Fibroblast of skin of left quadriceps (primary cell): ENCODE results near the gene GRHL1.
"Not testable (repeated sequence)": the region's sequence is repeated elsewhere in the genome, so short reads cannot be mapped to it uniquely, and the experiment has no call there.

Experiments used
- DNase-seq, 2 experiments: peaks; one replicate each; pipeline ENCODE4 v3.0.0-alpha.2; 2013; ENCODE audit warnings: low read depth in 2 of 2

The GRHL1 gene

GRCh38 chr2:10026940-10027569 lies 75.6 kb downstream of the GRHL1 start:
- no peak for DNase-seq

GRCh38 chr2:10027660-10028330 lies 76.3 kb downstream of the GRHL1 start:
- no peak for DNase-seq

DNA sequence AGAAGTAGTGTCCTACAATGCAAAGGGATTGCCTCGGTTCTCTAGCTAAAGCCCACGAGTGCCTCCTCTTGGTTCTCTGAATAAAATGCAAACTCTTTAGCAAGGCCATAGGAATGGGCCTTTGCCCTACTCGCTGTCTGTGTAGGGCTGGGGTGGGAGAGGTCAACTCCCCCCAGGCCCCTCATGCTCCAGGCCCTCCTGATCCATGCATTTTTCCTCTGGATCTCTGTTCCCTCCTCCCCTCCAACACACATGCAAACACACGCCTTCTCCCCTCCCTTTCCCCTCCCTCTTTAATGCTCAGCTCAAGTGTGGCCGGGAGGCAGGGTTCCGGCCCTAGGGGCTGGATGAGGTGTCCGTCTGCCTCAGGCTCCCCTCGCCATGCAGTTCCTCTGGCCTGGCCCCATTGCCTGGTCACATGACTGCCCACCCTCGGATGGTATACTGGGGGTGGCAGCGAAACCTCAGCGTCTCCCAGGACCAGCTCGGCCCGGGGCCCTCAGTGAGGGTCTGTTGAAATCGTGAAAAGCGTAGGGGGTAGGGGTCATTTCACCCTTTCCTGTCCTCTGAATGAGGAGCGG lies 77.0 kb downstream of the GRHL1 start:
- no peak for DNase-seq

GRCh38 chr2:10028988-10029874 lies 77.7 kb downstream of the GRHL1 start:
- DNase-seq, result no peak

- DNase-seq, result no peak
Measured at GRCh38 chr2:10029875-10030223, 78.4 kb downstream of the GRHL1 start.

DNA sequence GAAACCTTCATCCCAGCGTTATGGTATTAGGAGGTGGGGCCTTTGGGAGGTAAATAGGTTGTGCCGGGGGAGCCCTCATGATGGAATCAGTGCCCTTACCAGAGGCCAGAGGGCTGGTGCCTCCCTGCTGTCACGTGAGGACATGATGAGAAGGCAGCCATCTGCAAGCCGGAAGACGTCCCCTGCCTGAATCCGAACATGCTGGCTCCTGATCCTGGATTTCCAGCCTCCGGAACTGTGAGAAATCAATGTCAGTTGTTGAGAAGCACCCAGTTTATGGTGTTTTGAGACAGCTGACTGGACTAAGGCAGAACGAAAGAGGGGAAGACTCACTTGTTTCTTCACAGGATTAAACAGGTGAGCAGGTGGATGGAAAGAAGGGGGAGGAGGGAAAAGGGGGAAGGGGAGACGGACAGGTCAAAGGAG lies 78.8 kb downstream of the GRHL1 start:
- DNase-seq, result no peak

DNA sequence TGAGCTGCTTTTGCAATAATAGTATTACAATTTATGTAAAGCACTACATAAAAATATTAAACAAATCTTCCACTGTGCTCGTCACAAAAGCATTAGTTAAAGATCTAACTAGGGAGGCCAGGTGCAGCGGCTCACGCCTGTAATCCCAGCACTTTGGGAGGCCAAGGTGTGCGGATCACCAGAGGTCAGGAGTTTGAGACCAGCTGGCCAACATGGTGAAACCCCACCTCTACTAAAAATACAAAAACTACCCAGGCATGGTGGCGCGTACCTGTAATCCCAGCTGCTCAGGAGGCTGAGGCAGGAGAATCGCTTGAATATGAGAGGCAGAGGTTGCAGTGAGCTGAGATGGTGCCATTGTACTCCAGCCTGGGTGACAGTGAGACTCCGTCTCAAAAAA lies 79.3 kb downstream of the GRHL1 start:
- DNase-seq, result not testable (repeated sequence)

DNA sequence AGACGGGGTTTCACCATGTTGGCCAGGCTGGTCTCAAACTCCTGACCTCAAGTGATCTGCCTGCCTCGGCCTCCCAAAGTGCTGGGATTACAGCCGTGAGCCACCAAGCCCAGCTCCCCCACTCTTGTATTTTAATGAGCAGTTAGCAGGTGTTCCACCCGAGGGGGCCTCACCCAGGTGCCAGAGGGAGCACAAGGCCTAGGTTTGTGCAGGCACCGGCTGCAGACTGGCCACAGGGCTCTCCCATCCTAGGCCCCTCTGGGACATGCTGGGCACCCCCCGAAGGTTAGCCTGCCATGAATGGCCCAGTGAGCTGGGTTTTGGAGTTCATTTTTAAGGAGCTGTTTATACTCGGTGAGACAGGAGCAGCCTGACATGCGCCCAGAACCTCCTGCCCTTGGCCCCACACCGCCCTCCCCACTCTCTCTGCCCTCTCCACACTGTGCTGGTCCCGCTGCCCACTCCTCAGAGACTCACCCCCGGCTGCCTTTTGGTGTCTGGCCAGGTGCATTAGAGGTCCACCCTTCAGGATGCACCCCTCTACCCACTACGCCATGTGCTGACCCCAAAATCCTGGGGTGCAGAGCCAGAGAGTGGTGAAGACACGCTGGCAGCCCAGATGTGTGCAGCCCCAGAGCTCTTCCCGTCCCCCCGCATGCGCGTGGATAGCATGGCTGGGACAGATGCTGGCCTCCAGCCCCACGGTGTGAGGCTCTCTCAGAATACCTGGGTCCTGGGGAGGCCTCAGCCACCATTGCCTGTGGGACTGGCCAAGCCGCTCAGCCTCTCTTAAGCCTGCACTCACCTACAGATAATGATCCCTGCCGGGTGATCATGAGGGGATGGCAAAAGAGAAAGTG lies 80.6 kb downstream of the GRHL1 start:
- no peak for DNase-seq

GRCh38 chr2:10032746-10033105 lies 81.2 kb downstream of the GRHL1 start:
- DNase-seq, result no peak

- DNase-seq, result no peak
Measured at GRCh38 chr2:10033251-10034006, 81.9 kb downstream of the GRHL1 start.

- no peak for DNase-seq
Measured at GRCh38 chr2:10034333-10035052, 83.0 kb downstream of the GRHL1 start.

- no peak for DNase-seq
Measured at GRCh38 chr2:10035053-10035422, 83.5 kb downstream of the GRHL1 start.

GRCh38 chr2:10035633-10036032 lies 84.1 kb downstream of the GRHL1 start:
- no peak for DNase-seq

DNA sequence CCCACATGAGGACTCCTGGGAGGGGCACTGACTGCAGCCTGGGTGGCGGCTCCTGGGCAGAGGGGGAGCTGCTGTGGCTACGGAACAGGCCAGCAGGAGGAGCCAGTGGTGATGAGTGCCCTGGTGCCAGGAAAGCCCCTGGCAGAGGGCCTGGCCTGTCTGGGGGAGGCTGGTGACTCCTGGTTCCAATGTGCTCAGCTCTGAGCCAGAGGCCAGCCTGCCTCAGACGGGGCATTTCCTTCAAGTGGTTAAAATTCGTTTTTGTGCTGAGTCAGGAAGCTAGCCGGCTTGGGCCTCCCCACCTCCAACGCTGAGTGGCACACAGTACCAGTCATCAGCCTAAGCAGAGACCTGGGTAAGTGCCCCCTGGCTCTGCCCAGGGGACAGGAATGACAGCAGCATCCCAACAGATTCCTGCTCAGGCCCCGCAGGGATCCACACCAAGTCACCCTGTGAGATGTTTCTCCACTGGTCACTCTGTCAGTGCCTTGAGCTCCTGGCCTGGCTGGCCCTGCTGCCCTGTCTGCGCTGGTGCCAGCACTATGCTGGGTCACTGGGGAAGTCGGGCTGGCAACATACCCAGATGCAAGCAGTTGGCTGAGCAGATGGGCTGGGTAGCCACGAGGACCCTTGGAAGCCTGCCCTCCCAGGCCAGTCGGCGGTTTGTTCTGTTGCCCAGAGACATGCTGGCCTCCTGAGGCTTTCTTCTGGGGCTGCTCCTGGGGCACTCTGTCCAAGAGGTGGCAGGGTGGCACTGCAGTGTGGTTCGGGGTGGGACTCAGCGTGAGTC lies 84.8 kb downstream of the GRHL1 start:
- DNase-seq, result no peak

DNA sequence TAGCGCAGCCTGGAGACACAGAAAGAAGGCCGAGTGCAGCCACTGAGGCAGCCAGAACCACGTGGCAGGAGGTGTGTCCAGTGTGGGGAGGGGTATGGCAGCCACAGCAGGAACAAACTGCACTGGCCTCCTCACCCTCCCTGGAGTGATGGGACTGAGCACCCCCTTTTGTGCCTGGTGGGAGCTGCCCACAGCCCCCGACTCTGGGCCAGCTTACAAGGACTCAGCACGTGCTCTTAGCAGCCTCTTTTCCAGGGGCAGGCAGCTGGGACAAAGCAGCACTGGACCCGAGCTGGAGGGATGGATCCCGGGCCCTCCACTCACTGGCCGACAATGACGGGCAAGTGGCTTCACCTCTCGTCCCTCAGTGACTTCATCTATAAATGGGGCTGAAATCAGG lies 86.6 kb downstream of the GRHL1 start:
- DNase-seq, result no peak

DNA sequence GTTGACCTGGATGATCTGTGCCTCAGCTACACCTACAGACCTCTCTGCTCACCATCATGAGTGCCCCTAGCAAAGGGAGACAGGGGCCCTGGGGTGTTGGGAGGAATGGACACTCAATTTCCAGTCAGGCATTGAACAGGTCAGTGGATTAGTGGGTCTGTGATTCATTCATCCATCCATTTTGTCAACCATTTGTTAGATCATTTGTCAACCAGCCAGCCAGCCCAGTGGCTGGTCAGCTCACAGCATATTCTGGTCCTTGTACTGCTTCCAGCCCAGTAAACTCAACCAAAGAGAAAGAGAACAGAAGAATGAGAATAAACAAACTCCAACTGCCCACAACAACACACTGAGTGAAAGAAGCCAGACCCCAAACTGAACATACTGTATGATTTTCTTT lies 87.2 kb downstream of the GRHL1 start:
- no peak for DNase-seq

DNA sequence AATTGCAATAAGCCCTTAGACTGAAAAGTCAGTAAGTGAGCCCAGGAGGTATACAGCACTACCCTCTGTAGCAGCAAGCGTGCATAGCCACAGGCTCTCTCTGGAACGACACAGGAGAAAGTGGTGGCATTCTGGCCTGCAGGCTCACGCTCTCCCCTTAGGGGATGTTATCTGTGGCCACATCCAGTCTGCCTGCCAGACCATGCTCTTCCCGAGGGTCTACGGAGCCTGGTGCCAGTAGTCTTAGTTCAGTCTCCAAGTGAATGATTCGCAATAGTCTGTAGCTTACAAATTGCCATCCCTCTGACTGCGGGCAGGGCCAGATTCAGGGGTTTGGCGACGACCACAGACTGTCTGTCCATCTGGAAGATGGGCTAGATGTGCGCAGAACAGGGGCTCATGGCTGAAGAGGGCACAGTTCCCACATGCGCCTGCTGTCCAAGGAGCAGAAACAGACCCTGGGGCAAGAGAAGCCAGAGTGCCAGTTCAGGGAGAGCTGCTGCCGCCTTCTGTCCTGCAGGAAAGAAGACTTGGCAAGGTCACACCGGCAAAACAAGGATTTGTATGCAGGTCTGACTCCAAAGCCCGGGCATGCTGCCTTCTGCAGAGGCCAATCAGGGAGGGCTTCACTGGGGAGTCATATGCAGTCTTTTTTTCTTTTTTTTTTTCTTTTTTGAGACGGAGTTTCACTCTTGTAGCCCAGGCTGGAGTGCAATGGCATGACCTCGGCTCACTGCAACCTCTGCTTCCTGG lies 88.3 kb downstream of the GRHL1 start:
- DNase-seq, result no peak

- no peak for DNase-seq
Measured at GRCh38 chr2:10041711-10042110, 90.2 kb downstream of the GRHL1 start.
